AG04450 (cell line): ENCODE measurements around the gene AK5. TPM values are rescaled to one million over a fixed set of nuclear protein-coding genes. Genes with fewer than 3 reads are reported as not detected.

Experiments used
- CTCF ChIA-PET: fragments of 300-600, 350-600 bp; formaldehyde crosslinking; extraction: SDS; loops from one replicate; lab custom pipeline; 2022; ENCODE audit warnings: antibody characterized with exemption, inconsistent platforms; lab: Charles Lee
- POLR2A ChIA-PET: fragments of 350-600 bp; formaldehyde crosslinking; extraction: SDS; loops from one replicate; lab custom pipeline; 2021; ENCODE audit warnings: antibody characterized with exemption, inconsistent platforms; lab: Yijun Ruan, JAX
- DNase-seq: peaks from one replicate; pipeline ENCODE4 v3.0.0-alpha.2; 2011; ENCODE audit warnings: low read depth, low spot score
- H3K27ac ChIP-seq: one replicate; pipeline ENCODE4 v1.5.1; 2012; ENCODE audit warnings: low read depth, low read length, control low read depth
- H3K27me3 ChIP-seq: one replicate; pipeline ENCODE4 v1.6.0; 2012; ENCODE audit warnings: low read length; ENCODE audit not compliant: control insufficient read depth, insufficient read depth
- H3K4me3 ChIP-seq: 2 replicates; pipeline ENCODE4 v1.5.1; 2011; ENCODE audit warnings: mild to moderate bottlenecking, low read depth, low read length, control low read depth
- H3K9me3 ChIP-seq: 2 replicates; pipeline ENCODE4 v1.5.1; 2012; ENCODE audit warnings: low read length; ENCODE audit not compliant: control insufficient read depth, insufficient read depth
- CTCF ChIP-seq: IDR thresholded peaks from 2 replicates; pipeline ENCODE4 v1.5.1; 2011; ENCODE audit warnings: low read depth, low read length, control low read depth, inconsistent platforms
- polyA plus RNA-seq: library from polyadenylated mRNA; depleted of rRNA; stranded (reverse); fragments of >200 nt; gene quantifications from 2 replicates; pipeline ENCODE4 v1.2.3, GENCODE V29; 2011

The AK5 gene
- polyA plus RNA-seq, 1 experiment: 45.1 TPM

GRCh38 chr1:77395051-77395450, 113.2 kb downstream of the AK5 start:
- TF ChIP-seq CTCF: no peak
- ChIA-PET CTCF (interaction anchor here (0.8 kb wide), 1 partner anchor 58 kb away, joined by 3 read pairs; no protein-coding TSS in a partner anchor), POLR2A (no interaction called here)
- DNase-seq: no peak
- Histone ChIP-seq H3K9me3 (no peaks in the 10 kb centered on the region), H3K27ac (no peak overlapping the region), H3K27me3 (no peaks in the 10 kb centered on the region), H3K4me3 (no peak overlapping the region)

GRCh38 chr1:77398152-77398551, 116.3 kb downstream of the AK5 start:
- no peak for TF ChIP-seq CTCF
- ChIA-PET POLR2A (no interaction called here), CTCF (no interaction called here)
- Histone ChIP-seq H3K27me3 (no peaks in the 10 kb centered on the region), H3K4me3 (no peak overlapping the region), H3K9me3 (no peaks in the 10 kb centered on the region), H3K27ac (no peak overlapping the region)
- no peak for DNase-seq

- H3K27ac ChIP-seq: no peak overlapping the region
- no peak for DNase-seq
- no peak for TF ChIP-seq CTCF
- POLR2A ChIA-PET: no interaction called here
- H3K4me3 ChIP-seq: no peak overlapping the region
- CTCF ChIA-PET: no interaction called here
- H3K27me3 ChIP-seq: no peaks in the 10 kb centered on the region
- H3K9me3 ChIP-seq: no peaks in the 10 kb centered on the region
Measured at GRCh38 chr1:77399250-77400086, 117.6 kb downstream of the AK5 start.

- H3K9me3 ChIP-seq: no peaks in the 10 kb centered on the region
- no peak for DNase-seq
- H3K4me3 ChIP-seq: no peak overlapping the region
- no peak overlapping the region for H3K27ac ChIP-seq
- H3K27me3 ChIP-seq: no peaks in the 10 kb centered on the region
- ChIA-PET CTCF (interaction anchor here (0.7 kb wide), 1 partner anchor 505 kb away, joined by 3 read pairs; no protein-coding TSS in a partner anchor), POLR2A (no interaction called here)
- TF ChIP-seq CTCF: no peak
Measured at GRCh38 chr1:77400781-77401180, 119.0 kb downstream of the AK5 start.

- POLR2A ChIA-PET: no interaction called here
- no peak overlapping the region for H3K27ac ChIP-seq
Measured at GRCh38 chr1:77401384-77401783, 119.6 kb downstream of the AK5 start.

More at GRCh38 chr1:77401384-77401783, 119.6 kb downstream of the AK5 start:
- CTCF ChIA-PET: interaction anchor here (0.7 kb wide), 1 partner anchor 504 kb away, joined by 3 read pairs; no protein-coding TSS in a partner anchor
- H3K4me3 ChIP-seq: no peak overlapping the region
- no peak for TF ChIP-seq CTCF
- no peaks in the 10 kb centered on the region for H3K9me3 ChIP-seq
- H3K27me3 ChIP-seq: no peaks in the 10 kb centered on the region
- no peak for DNase-seq
